Testis (tissue), 2 donors: ENCODE results near the gene DMD.

Experiments
- POLR2A ChIP-seq: fragments of 450-650 bp; IDR thresholded peaks from one replicate; pipeline ENCODE4 v1.6.1; 2017; ENCODE audit warnings: antibody characterized with exemption, mild to moderate bottlenecking, moderate library complexity
- TF ChIP-seq, protein P1 (sequence below), 3 experiments: fragments of 450-650 bp in 2 of 3; fragments of 200-600 bp in 1 of 3; sonication (generic) in 1 of 3; IDR thresholded peaks; one replicate each; pipeline ENCODE4 v1.5.1; 2016 to 2019; ENCODE audit warnings: antibody characterized with exemption in 3 of 3, mild to moderate bottlenecking in 2 of 3, moderate library complexity in 1 of 3

DNA sequence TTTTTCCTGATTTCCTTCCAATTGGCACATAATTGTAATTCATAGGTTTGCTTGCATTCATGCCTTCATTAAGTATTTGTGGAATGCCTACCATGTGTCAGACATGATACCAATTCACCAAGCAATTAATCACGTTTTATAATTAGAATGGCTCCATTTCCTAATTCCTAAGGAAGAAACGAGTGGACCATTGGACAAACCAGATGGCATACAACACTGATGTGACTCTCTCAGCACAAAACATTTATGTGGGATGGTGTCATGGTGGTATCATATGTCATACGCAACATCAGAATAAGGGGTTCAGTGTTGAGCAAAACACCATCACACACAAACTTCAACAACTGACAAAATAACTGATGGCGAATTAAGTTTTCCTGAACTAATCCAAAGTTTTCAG, 502.8 kb downstream of the DMD start:
- TF ChIP-seq, protein P1, sequence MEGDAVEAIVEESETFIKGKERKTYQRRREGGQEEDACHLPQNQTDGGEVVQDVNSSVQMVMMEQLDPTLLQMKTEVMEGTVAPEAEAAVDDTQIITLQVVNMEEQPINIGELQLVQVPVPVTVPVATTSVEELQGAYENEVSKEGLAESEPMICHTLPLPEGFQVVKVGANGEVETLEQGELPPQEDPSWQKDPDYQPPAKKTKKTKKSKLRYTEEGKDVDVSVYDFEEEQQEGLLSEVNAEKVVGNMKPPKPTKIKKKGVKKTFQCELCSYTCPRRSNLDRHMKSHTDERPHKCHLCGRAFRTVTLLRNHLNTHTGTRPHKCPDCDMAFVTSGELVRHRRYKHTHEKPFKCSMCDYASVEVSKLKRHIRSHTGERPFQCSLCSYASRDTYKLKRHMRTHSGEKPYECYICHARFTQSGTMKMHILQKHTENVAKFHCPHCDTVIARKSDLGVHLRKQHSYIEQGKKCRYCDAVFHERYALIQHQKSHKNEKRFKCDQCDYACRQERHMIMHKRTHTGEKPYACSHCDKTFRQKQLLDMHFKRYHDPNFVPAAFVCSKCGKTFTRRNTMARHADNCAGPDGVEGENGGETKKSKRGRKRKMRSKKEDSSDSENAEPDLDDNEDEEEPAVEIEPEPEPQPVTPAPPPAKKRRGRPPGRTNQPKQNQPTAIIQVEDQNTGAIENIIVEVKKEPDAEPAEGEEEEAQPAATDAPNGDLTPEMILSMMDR (IDR thresholded peaks at IDR 0.05), result no peak
- TF ChIP-seq POLR2A, result no peak
